A549 (cell line): ENCODE results near the gene SEMA5B. TPM values are rescaled to one million over a fixed set of nuclear protein-coding genes. Genes with fewer than 3 reads are reported as not detected.

Experiments
- ATAC-seq, 2 experiments: fragments of 200-7000 bp in 1 of 2; fragments of >200 bp in 1 of 2; cut with Nextera tagmentation in 1 of 2; cut with Tn5 transposase in 1 of 2; 3 replicates each; pipeline versions ENCODE4 v1.8.0 to v1.9.1; 2018 to 2020; ENCODE audit warnings: mild to moderate bottlenecking in 1 of 2, moderate library complexity in 1 of 2
- CTCF ChIA-PET: fragments of 300-600 bp; sonication (Branson Sonifier 250); formaldehyde crosslinking; extraction: SDS; loops from one replicate; lab custom pipeline; 2021; ENCODE audit warnings: antibody characterized with exemption, inconsistent platforms; lab: Yijun Ruan, JAX
- POLR2A ChIA-PET: fragments of 350-600 bp; formaldehyde crosslinking; extraction: SDS; loops from one replicate; lab custom pipeline; 2021; ENCODE audit warnings: antibody characterized with exemption, inconsistent platforms; lab: Yijun Ruan, JAX
- DNase-seq, 2 experiments: peaks; one replicate each; pipeline versions ENCODE4 v3.0.0 to v3.0.0-alpha.2; 2011 to 2016; ENCODE audit warnings: low read depth in 1 of 2, low spot score in 1 of 2
- FAIRE-seq: peaks from 2 replicates; lab custom pipeline; 2011; peaks lifted over from hg19 to GRCh38; lab: Jason Lieb, UNC
- H3K27ac ChIP-seq, 2 experiments: fragments of >200 bp; sonication (Bioruptor Twin); formaldehyde crosslinking; 3 replicates each; pipeline ENCODE4 v1.5.1; 2016 to 2017
- H3K4me1 ChIP-seq: fragments of >200 bp; sonication (Bioruptor Twin); formaldehyde crosslinking; 3 replicates; pipeline ENCODE4 v1.6.1; 2016
- H3K4me2 ChIP-seq: fragments of >200 bp; sonication (Bioruptor Twin); formaldehyde crosslinking; 3 replicates; pipeline ENCODE4 v1.6.1; 2016
- H3K4me3 ChIP-seq: fragments of >200 bp; sonication (Bioruptor Twin); formaldehyde crosslinking; 3 replicates; pipeline ENCODE4 v1.5.1; 2016
- H3K9me3 ChIP-seq: fragments of >200 bp; sonication (Bioruptor Twin); formaldehyde crosslinking; 3 replicates; pipeline ENCODE4 v1.6.1; 2016
- BHLHE40 ChIP-seq: IDR thresholded peaks from 2 replicates; pipeline ENCODE4 v1.6.1; 2012; ENCODE audit warnings: low read depth, low read length, inconsistent platforms
- CBX2 ChIP-seq: fragments of 200-600 bp; sonication (generic); IDR thresholded peaks from 2 replicates; pipeline ENCODE4 v1.6.1; 2016; ENCODE audit warnings: low read depth, mild to moderate bottlenecking, borderline replicate concordance
- EHMT2 ChIP-seq: fragments of 200-600 bp; sonication (generic); IDR thresholded peaks from 2 replicates; pipeline ENCODE4 v1.6.1; 2016; ENCODE audit warnings: antibody characterized with exemption, low read depth, mild to moderate bottlenecking, moderate library complexity
- FOSL2 ChIP-seq, 2 experiments: fragments of 450-650 bp in 1 of 2; fragments of >200 bp in 1 of 2; sonication (Bioruptor Twin) in 1 of 2; formaldehyde crosslinking; IDR thresholded peaks; 2 replicates each; pipeline versions ENCODE4 v1.5.0 to v1.6.1; 2016 to 2020; ENCODE audit warnings: mild to moderate bottlenecking in 1 of 2, moderate library complexity in 1 of 2
- GATA3 ChIP-seq: IDR thresholded peaks from 2 replicates; pipeline ENCODE4 v1.6.1; 2012; ENCODE audit warnings: borderline replicate concordance
- HDAC2 ChIP-seq: fragments of 200-600 bp; sonication (generic); IDR thresholded peaks from 2 replicates; pipeline ENCODE4 v1.6.1; 2016
- HES2 ChIP-seq: fragments of >200 bp; sonication (Bioruptor Twin); formaldehyde crosslinking; IDR thresholded peaks from 2 replicates; pipeline ENCODE4 v1.6.1; 2016
- HEYL ChIP-seq: fragments of 250-450 bp; sonication (Bioruptor Pico); IDR thresholded peaks from 2 replicates; pipeline ENCODE4 v1.8.0; 2021; ENCODE audit warnings: mild to moderate bottlenecking, moderate library complexity
- JUNB ChIP-seq: fragments of >200 bp; sonication (Bioruptor Twin); formaldehyde crosslinking; IDR thresholded peaks from 2 replicates; pipeline ENCODE4 v1.6.1; 2016
- KDM1A ChIP-seq: fragments of 200-600 bp; sonication (generic); IDR thresholded peaks from 2 replicates; pipeline ENCODE4 v1.6.1; 2016; ENCODE audit warnings: low read depth, mild to moderate bottlenecking
- MYC ChIP-seq: IDR thresholded peaks from 2 replicates; pipeline ENCODE4 v1.6.1; 2012; ENCODE audit warnings: mild to moderate bottlenecking, inconsistent platforms, low read length, improper control_type of control experiment, borderline replicate concordance
- RAD21 ChIP-seq, 2 experiments: fragments of >200 bp in 1 of 2; sonication (Bioruptor Twin) in 1 of 2; formaldehyde crosslinking in 1 of 2; IDR thresholded peaks in 1 of 2; conservative IDR thresholded peaks in 1 of 2; 2 replicates in 1 of 2; 3 replicates in 1 of 2; pipeline ENCODE4 v1.6.1; 2012 to 2018; ENCODE audit warnings: inconsistent platforms in 1 of 2
- RARB ChIP-seq: fragments of 250-450 bp; sonication (Bioruptor Pico); IDR thresholded peaks from 2 replicates; pipeline ENCODE4 v1.8.0; 2021; ENCODE audit warnings: mild to moderate bottlenecking, moderate library complexity
- RCOR1 ChIP-seq: fragments of 150-350 bp; IDR thresholded peaks from 2 replicates; pipeline ENCODE4 v1.6.1; 2014; ENCODE audit warnings: antibody characterized with exemption, low read length, low read depth
- RFX5 ChIP-seq: fragments of 450-650 bp; IDR thresholded peaks from 2 replicates; pipeline ENCODE4 v1.7.1; 2014; ENCODE audit warnings: antibody characterized with exemption, mild to moderate bottlenecking, moderate library complexity
- SREBF2 ChIP-seq: fragments of 450-650 bp; IDR thresholded peaks from 2 replicates; pipeline ENCODE4 v1.6.1; 2014; ENCODE audit warnings: mild to moderate bottlenecking, moderate library complexity
- TFCP2L1 ChIP-seq: fragments of 250-450 bp; sonication (Bioruptor Pico); IDR thresholded peaks from 2 replicates; pipeline ENCODE4 v1.5.0; 2021; ENCODE audit warnings: mild to moderate bottlenecking
- ZFP36 ChIP-seq: fragments of 450-650 bp; IDR thresholded peaks from 2 replicates; pipeline ENCODE4 v1.6.1; 2014; ENCODE audit warnings: borderline replicate concordance; ENCODE audit not compliant: partially characterized antibody
- WGBS: methylation state at CpG from one replicate; pipeline ENCODE4 v1.1.6; 2017; ENCODE audit errors: missing lambda C conversion rate; 5-methylcytosine and 5-hydroxymethylcytosine counted together
- polyA plus RNA-seq, 4 experiments: library from polyadenylated mRNA; depleted of rRNA in 3 of 4; stranded (reverse); fragments of >200 nt; fragmentation: RNase III in 1 of 4; extraction: RNeasy Plus Mini Kit Qiagen cat#74134 plus additional on column Dnase treatment in 1 of 4; gene quantifications; 2 replicates in 3 of 4; 3 replicates in 1 of 4; pipeline ENCODE4 v1.2.3, GENCODE V29; 2011 to 2017
- TF ChIP-seq, protein P1 (sequence below): fragments of 250-450 bp; sonication (Bioruptor Pico); IDR thresholded peaks from 2 replicates; pipeline ENCODE4 v1.5.0; 2020; ENCODE audit warnings: low read depth, mild to moderate bottlenecking, moderate library complexity
- TF ChIP-seq, protein P2 (sequence below): IDR thresholded peaks from 2 replicates; pipeline ENCODE4 v1.6.1; 2012; ENCODE audit warnings: low read depth, borderline replicate concordance
- TF ChIP-seq, protein P3 (sequence below): fragments of 200-600 bp; sonication (generic); IDR thresholded peaks from 2 replicates; pipeline ENCODE4 v1.6.1; 2016; ENCODE audit warnings: antibody characterized with exemption, mild to moderate bottlenecking, moderate library complexity
- TF ChIP-seq, protein P4 (sequence below): fragments of >200 bp; sonication (Bioruptor Twin); formaldehyde crosslinking; IDR thresholded peaks from 3 replicates; pipeline ENCODE4 v1.6.1; 2016
- TF ChIP-seq, protein P5 (sequence below): fragments of 250-450 bp; sonication (Bioruptor Pico); IDR thresholded peaks from 2 replicates; pipeline ENCODE4 v1.5.0; 2021; ENCODE audit warnings: mild to moderate bottlenecking, moderate library complexity, borderline replicate concordance

SEMA5B gene
- polyA plus RNA-seq, 2 of the 4 experiments (the other 2 are of a cell fraction): 0.03 TPM; not detected in 1

DNA sequence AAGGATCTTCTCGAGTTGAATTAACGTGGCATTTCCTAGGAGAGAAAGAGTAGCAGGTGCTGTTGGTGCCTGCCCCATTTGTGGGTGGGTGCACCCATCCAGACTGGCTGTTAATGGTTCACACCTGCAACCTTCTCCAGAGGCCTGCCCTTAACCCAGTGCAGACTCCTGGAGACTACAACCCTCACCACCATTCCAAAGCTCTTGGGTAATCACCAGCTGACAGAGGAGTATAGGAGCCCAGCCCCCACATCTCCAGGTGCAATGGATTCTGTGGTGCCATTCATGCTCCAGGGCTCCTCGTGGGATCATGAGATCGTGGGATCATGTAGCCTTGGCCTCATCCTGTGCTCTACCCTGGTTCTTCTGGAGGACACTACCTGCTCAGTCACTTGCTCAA, 60.2 kb downstream of the SEMA5B start (continued):
- TF ChIP-seq, protein P1, sequence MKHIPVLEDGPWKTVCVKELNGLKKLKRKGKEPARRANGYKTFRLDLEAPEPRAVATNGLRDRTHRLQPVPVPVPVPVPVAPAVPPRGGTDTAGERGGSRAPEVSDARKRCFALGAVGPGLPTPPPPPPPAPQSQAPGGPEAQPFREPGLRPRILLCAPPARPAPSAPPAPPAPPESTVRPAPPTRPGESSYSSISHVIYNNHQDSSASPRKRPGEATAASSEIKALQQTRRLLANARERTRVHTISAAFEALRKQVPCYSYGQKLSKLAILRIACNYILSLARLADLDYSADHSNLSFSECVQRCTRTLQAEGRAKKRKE: no peak
- TF ChIP-seq, protein P2, sequence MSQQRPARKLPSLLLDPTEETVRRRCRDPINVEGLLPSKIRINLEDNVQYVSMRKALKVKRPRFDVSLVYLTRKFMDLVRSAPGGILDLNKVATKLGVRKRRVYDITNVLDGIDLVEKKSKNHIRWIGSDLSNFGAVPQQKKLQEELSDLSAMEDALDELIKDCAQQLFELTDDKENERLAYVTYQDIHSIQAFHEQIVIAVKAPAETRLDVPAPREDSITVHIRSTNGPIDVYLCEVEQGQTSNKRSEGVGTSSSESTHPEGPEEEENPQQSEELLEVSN: no peak
- TF ChIP-seq EHMT2: no peak

- Histone ChIP-seq H3K27ac (no peak overlapping the region), H3K4me1 (no peaks in the 10 kb centered on the region), H3K9me3 (no peaks in the 10 kb centered on the region), H3K4me2 (no peak overlapping the region), H3K4me3 (no peak overlapping the region)
- FAIRE-seq: no peak
- ATAC-seq: no peak
- no peak for DNase-seq
- ChIA-PET POLR2A (no interaction called here), CTCF (interaction anchor here (0.9 to 2.2 kb wide), 3 partner anchors 9 to 38 kb away, joined by 3 to 5 read pairs (median 5); no protein-coding TSS in a partner anchor)
- TF ChIP-seq, protein P3, sequence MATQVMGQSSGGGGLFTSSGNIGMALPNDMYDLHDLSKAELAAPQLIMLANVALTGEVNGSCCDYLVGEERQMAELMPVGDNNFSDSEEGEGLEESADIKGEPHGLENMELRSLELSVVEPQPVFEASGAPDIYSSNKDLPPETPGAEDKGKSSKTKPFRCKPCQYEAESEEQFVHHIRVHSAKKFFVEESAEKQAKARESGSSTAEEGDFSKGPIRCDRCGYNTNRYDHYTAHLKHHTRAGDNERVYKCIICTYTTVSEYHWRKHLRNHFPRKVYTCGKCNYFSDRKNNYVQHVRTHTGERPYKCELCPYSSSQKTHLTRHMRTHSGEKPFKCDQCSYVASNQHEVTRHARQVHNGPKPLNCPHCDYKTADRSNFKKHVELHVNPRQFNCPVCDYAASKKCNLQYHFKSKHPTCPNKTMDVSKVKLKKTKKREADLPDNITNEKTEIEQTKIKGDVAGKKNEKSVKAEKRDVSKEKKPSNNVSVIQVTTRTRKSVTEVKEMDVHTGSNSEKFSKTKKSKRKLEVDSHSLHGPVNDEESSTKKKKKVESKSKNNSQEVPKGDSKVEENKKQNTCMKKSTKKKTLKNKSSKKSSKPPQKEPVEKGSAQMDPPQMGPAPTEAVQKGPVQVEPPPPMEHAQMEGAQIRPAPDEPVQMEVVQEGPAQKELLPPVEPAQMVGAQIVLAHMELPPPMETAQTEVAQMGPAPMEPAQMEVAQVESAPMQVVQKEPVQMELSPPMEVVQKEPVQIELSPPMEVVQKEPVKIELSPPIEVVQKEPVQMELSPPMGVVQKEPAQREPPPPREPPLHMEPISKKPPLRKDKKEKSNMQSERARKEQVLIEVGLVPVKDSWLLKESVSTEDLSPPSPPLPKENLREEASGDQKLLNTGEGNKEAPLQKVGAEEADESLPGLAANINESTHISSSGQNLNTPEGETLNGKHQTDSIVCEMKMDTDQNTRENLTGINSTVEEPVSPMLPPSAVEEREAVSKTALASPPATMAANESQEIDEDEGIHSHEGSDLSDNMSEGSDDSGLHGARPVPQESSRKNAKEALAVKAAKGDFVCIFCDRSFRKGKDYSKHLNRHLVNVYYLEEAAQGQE: no peak
- TF ChIP-seq ZFP36: no peak
- TF ChIP-seq MYC: no peak
Measured at GRCh38 chr3:122966045-122966444, 61.5 kb downstream of the SEMA5B start.

GRCh38 chr3:122964811-122965210, 62.8 kb downstream of the SEMA5B start:
- TF ChIP-seq RARB: no peak
- TF ChIP-seq, protein P4, sequence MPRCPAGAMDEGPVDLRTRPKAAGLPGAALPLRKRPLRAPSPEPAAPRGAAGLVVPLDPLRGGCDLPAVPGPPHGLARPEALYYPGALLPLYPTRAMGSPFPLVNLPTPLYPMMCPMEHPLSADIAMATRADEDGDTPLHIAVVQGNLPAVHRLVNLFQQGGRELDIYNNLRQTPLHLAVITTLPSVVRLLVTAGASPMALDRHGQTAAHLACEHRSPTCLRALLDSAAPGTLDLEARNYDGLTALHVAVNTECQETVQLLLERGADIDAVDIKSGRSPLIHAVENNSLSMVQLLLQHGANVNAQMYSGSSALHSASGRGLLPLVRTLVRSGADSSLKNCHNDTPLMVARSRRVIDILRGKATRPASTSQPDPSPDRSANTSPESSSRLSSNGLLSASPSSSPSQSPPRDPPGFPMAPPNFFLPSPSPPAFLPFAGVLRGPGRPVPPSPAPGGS: no peak
- TF ChIP-seq HES2: no peak
- TF ChIP-seq CBX2: no peak
- TF ChIP-seq RAD21 (conservative IDR thresholded peaks at IDR 0.05 in 1 of 2, IDR thresholded peaks at IDR 0.05 in 1 of 2): no peak
- no peak for TF ChIP-seq TFCP2L1
- TF ChIP-seq JUNB: no peak
- no peak for TF ChIP-seq ZFP36
- TF ChIP-seq HDAC2: no peak
- TF ChIP-seq HEYL: no peak
- TF ChIP-seq, protein P1: no peak
- TF ChIP-seq KDM1A: no peak
- TF ChIP-seq, protein P5, sequence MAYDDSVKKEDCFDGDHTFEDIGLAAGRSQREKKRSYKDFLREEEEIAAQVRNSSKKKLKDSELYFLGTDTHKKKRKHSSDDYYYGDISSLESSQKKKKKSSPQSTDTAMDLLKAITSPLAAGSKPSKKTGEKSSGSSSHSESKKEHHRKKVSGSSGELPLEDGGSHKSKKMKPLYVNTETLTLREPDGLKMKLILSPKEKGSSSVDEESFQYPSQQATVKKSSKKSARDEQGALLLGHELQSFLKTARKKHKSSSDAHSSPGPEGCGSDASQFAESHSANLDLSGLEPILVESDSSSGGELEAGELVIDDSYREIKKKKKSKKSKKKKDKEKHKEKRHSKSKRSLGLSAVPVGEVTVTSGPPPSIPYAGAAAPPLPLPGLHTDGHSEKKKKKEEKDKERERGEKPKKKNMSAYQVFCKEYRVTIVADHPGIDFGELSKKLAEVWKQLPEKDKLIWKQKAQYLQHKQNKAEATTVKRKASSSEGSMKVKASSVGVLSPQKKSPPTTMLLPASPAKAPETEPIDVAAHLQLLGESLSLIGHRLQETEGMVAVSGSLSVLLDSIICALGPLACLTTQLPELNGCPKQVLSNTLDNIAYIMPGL (CRISPR knock-in tag): no peak
- TF ChIP-seq BHLHE40: no peak
- TF ChIP-seq GATA3: no peak
- TF ChIP-seq RCOR1: no peak
- no peak for TF ChIP-seq SREBF2
- no peak for TF ChIP-seq RFX5
- no peak for TF ChIP-seq FOSL2 (IDR thresholded peaks at IDR 0.05)
- TF ChIP-seq FOSL2 (CRISPR knock-in tag; IDR thresholded peaks at IDR 0.05): no peak
- DNase-seq: no peak
- FAIRE-seq: no peak

More at GRCh38 chr3:122964811-122965210, 62.8 kb downstream of the SEMA5B start:
- Histone ChIP-seq H3K27ac (no peak overlapping the region), H3K4me3 (no peak overlapping the region), H3K9me3 (no peaks in the 10 kb centered on the region), H3K4me1 (no peaks in the 10 kb centered on the region), H3K4me2 (no peak overlapping the region)
- ATAC-seq: no peak
- 4% methylated on average over 2 of the region's 2 CpGs for WGBS
- CTCF ChIA-PET: interaction anchor here (0.7 to 2.2 kb wide), 3 partner anchors 10 to 23 kb away, joined by 4 to 5 read pairs (median 5); no protein-coding TSS in a partner anchor
- POLR2A ChIA-PET: no interaction called here
